GM12878 (cell line): ENCODE results near the gene SACM1L. TPM values are rescaled to one million over a fixed set of nuclear protein-coding genes. Genes with fewer than 3 reads are reported as not detected.

ENCODE experiments used
- ATAC-seq: fragments of 200-7000 bp; cut with Tn5 transposase; 3 replicates; pipeline ENCODE4 v1.9.1; 2020; ENCODE audit warnings: mild to moderate bottlenecking, moderate library complexity
- BruUV-seq: library from RNA; stranded (reverse); fragments of 400-500 nt; replicated peaks from 2 replicates; lab custom pipeline; 2021; lab: Mats Ljungman, UMichigan
- CTCF ChIA-PET: fragments of 300-600 bp; sonication (Branson Sonifier 250); formaldehyde crosslinking; extraction: SDS; loops from one replicate; lab custom pipeline; 2021; ENCODE audit warnings: inconsistent platforms; lab: Yijun Ruan, JAX
- POLR2A ChIA-PET: fragments of 350-600 bp; formaldehyde crosslinking; extraction: SDS; loops from one replicate; lab custom pipeline; 2021; ENCODE audit warnings: inconsistent platforms; lab: Charles Lee
- RAD21 ChIA-PET: fragments of 300-600 bp; sonication (Branson Sonifier 250); formaldehyde crosslinking; loops from one replicate; lab custom pipeline; 2023; ENCODE audit warnings: antibody characterized with exemption; ENCODE audit not compliant: unreplicated experiment; lab: Charles Lee
- SMC1A ChIA-PET: fragments of 300-600 bp; sonication (Branson Sonifier 250); formaldehyde crosslinking; loops from one replicate; lab custom pipeline; 2023; ENCODE audit not compliant: unreplicated experiment, uncharacterized antibody; lab: Charles Lee
- DNase-seq: peaks from one replicate; pipeline ENCODE4 v3.0.0-alpha.2; 2011; ENCODE audit warnings: low read depth, low spot score
- FAIRE-seq: peaks from 3 replicates; lab custom pipeline; 2011; peaks lifted over from hg19 to GRCh38; lab: Jason Lieb, UNC
- H2AFZ ChIP-seq: 2 replicates; pipeline ENCODE4 v1.6.0; 2011; ENCODE audit warnings: low read depth, low read length, control low read depth; ENCODE audit not compliant: control insufficient read depth
- H3K27ac ChIP-seq: 2 replicates; pipeline ENCODE4 v1.5.1; 2011; ENCODE audit warnings: control low read depth; ENCODE audit not compliant: control insufficient read depth, insufficient read depth
- H3K27me3 ChIP-seq, 2 experiments: replicated peaks in 1 of 2; 2 replicates each; pipeline versions ENCODE4 v1.6.0 to v1.6.1; 2011; ENCODE audit warnings: low read length in 1 of 2; ENCODE audit not compliant: control insufficient read depth in 2 of 2, insufficient read depth in 2 of 2
- H3K36me3 ChIP-seq, 2 experiments: 2 replicates each; pipeline ENCODE4 v1.5.1; 2011; ENCODE audit warnings: low read length in 1 of 2; ENCODE audit not compliant: control insufficient read depth in 2 of 2, insufficient read depth in 2 of 2
- H3K4me1 ChIP-seq: 2 replicates; pipeline ENCODE4 v1.6.1; 2011; ENCODE audit warnings: mild to moderate bottlenecking, low read length, moderate library complexity, mixed read lengths; ENCODE audit not compliant: control insufficient read depth, insufficient read depth
- H3K4me2 ChIP-seq: 2 replicates; pipeline ENCODE4 v1.6.0; 2011; ENCODE audit warnings: control low read depth; ENCODE audit not compliant: control insufficient read depth, insufficient read depth
- H3K4me3 ChIP-seq: fragments of 200-600 bp; sonication (generic); 2 replicates; pipeline ENCODE4 v1.5.1; 2016
- H3K79me2 ChIP-seq: 2 replicates; pipeline ENCODE4 v1.6.0; 2011; ENCODE audit warnings: low read length; ENCODE audit not compliant: control insufficient read depth, insufficient read depth
- H3K9ac ChIP-seq: 2 replicates; pipeline ENCODE4 v1.8.0; 2011; ENCODE audit warnings: low read length, control low read depth, mixed read lengths; ENCODE audit not compliant: control insufficient read depth, insufficient read depth
- H3K9me3 ChIP-seq: replicated peaks from 3 replicates; pipeline ENCODE4 v1.5.1; 2011; ENCODE audit warnings: mild to moderate bottlenecking, low read length; ENCODE audit not compliant: control insufficient read depth, insufficient read depth
- H4K20me1 ChIP-seq: 2 replicates; pipeline ENCODE4 v1.6.0; 2011; ENCODE audit not compliant: control insufficient read depth, insufficient read depth
- ASH2L ChIP-seq: fragments of 300-600, 200-600 bp; sonication (generic); IDR thresholded peaks from 2 replicates; pipeline ENCODE4 v1.6.1; 2017; ENCODE audit warnings: low read depth, mild to moderate bottlenecking, borderline replicate concordance
- BCL11A ChIP-seq: IDR thresholded peaks from 2 replicates; pipeline ENCODE4 v1.6.1; 2011; ENCODE audit warnings: low read depth, low read length
- CBX3 ChIP-seq: fragments of 200-600 bp; sonication (generic); IDR thresholded peaks from 2 replicates; pipeline ENCODE4 v1.6.1; 2016; ENCODE audit warnings: low read depth, borderline replicate concordance
- ETV6 ChIP-seq, 2 experiments: fragments of 450-650 bp in 1 of 2; IDR thresholded peaks in 1 of 2; conservative IDR thresholded peaks in 1 of 2; 2 replicates each; pipeline ENCODE4 v1.6.1; 2014; ENCODE audit warnings: antibody characterized with exemption in 1 of 2, borderline replicate concordance in 1 of 2, low read depth in 1 of 2, mild to moderate bottlenecking in 1 of 2, moderate library complexity in 1 of 2
- MEF2B ChIP-seq: fragments of 450-650 bp; IDR thresholded peaks from 2 replicates; pipeline ENCODE4 v1.6.1; 2018; ENCODE audit warnings: mild to moderate bottlenecking, moderate library complexity; ENCODE audit not compliant: partially characterized antibody, poor library complexity, severe bottlenecking
- MTA3 ChIP-seq: IDR thresholded peaks from 2 replicates; pipeline ENCODE4 v1.6.1; 2012; ENCODE audit warnings: low read length, inconsistent platforms, borderline replicate concordance
- NFYA ChIP-seq: IDR thresholded peaks from 2 replicates; pipeline ENCODE4 v1.6.1; 2011; ENCODE audit warnings: low read depth, mild to moderate bottlenecking, low read length, improper control_type of control experiment, borderline replicate concordance
- PAX5 ChIP-seq: IDR thresholded peaks from 2 replicates; pipeline ENCODE4 v1.6.1; 2011; ENCODE audit warnings: low read depth, low read length, borderline replicate concordance
- POLR2A ChIP-seq: IDR thresholded peaks from 2 replicates; pipeline ENCODE4 v1.6.1; 2011; ENCODE audit warnings: low read depth, mild to moderate bottlenecking, low read length
- RCOR1 ChIP-seq: conservative IDR thresholded peaks from 2 replicates; pipeline ENCODE4 v1.6.1; 2012; ENCODE audit warnings: low read depth, low read length, improper control_type of control experiment
- RUNX3 ChIP-seq: IDR thresholded peaks from 2 replicates; pipeline ENCODE4 v1.6.1; 2012; ENCODE audit warnings: low read length, inconsistent platforms
- SPI1 ChIP-seq: IDR thresholded peaks from 2 replicates; pipeline ENCODE4 v1.6.1; 2011; ENCODE audit warnings: low read depth, mild to moderate bottlenecking, low read length, moderate library complexity, borderline replicate concordance; ENCODE audit not compliant: insufficient read depth
- ZNF24 ChIP-seq: fragments of 450-650 bp; IDR thresholded peaks from 2 replicates; pipeline ENCODE4 v1.6.1; 2017; ENCODE audit warnings: antibody characterized with exemption, mild to moderate bottlenecking
- WGBS: methylation state at CpG from one replicate; pipeline ENCODE4 v1.1.6; 2016; ENCODE audit warnings: low lambda C conversion rate; ENCODE audit not compliant: insufficient replicate concordance, insufficient coverage; ENCODE audit errors: missing lambda C conversion rate; 5-methylcytosine and 5-hydroxymethylcytosine counted together
- in situ Hi-C: fragments of 300-500 bp; cut with MboI; formaldehyde crosslinking; loops from 9 replicates; pipeline ENCODE4 v1.14.3; 2018; ENCODE audit warnings: mixed read lengths
- intact Hi-C: fragments of 100-400 bp; cut with micrococcal nuclease; formaldehyde crosslinking; loops from one replicate; pipeline ENCODE4 v1.14.2; 2022; ENCODE audit not compliant: unreplicated experiment
- polyA plus RNA-seq, 11 experiments: library from polyadenylated mRNA; depleted of rRNA in 4 of 11; unstranded in 6 of 11; stranded (reverse) in 5 of 11; fragments of >200 nt; fragmentation: Nextera tagmentation in 4 of 11; fragmentation: Illumina TruSeq in 1 of 11; extraction: Ambion mirVana in 4 of 11; extraction: Trizol in 1 of 11; gene quantifications; 1 replicate in 1 of 11; 2 replicates in 10 of 11; pipeline versions ENCODE4 v1.2.1 to v1.2.3, GENCODE V29; 2011 to 2016; ENCODE audit warnings: inconsistent platforms in 2 of 11, missing spikeins in 2 of 11, low read depth in 1 of 11
- total RNA-seq, 4 experiments: library from RNA; depleted of rRNA in 3 of 4; stranded (reverse); fragments of >200 nt in 3 of 4; fragmentation: Illumina TruSeq in 1 of 4; extraction: Trizol in 1 of 4; gene quantifications; 2 replicates each; pipeline versions ENCODE4 v1.2.1 to v1.2.3, GENCODE V29; 2013 to 2021

Gene SACM1L
- total and polyA plus RNA-seq, 10 of the 15 experiments (the other 5 are each of a cell fraction or from before 2014, with no cell fraction given) = 16.5 to 48.3 (median 28.9) TPM

DNA sequence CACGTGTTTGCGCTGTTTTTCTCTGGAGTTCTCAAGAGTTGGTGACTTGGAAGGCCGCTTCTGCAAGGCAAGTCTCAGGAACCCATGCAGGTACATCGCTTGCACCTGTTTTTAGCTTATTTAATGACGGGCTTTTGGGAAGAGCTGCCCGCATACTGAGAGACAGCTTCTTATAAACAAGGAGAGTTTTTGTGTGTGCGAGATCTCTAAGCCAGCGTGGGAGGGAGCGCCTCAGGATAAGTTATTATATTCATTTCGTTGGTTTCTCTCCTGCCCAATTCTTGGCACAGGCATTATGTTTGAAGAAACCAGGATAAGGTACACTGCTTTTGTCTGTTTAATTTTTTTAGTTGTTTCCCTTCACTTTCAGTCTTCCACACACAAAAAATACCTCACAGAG, 11.4 kb upstream of the SACM1L start (continued):
- TF ChIP-seq ASH2L = no peak
- no peak for TF ChIP-seq RCOR1
- no peak for TF ChIP-seq MTA3
- no peak for TF ChIP-seq BCL11A
- no peak for TF ChIP-seq POLR2A
- TF ChIP-seq, all 136 proteins: peak for 0

GRCh38 chr3:45679805-45680204, 9.4 kb upstream of the SACM1L start:
- Histone ChIP-seq H3K27ac (no peak overlapping the region), H3K27me3 (no peaks in the 10 kb centered on the region), H3K9me3 (no peaks in the 10 kb centered on the region), H2AFZ (no peak overlapping the region), H4K20me1 (no peaks in the 10 kb centered on the region), H3K79me2 (no peaks in the 10 kb centered on the region), H3K4me1 (no peaks in the 10 kb centered on the region), H3K4me3 (no peak overlapping the region), H3K36me3 (peaks cover 12 to 38% of the 10 kb centered on the region in 2 experiments), H3K9ac (no peak overlapping the region), H3K4me2 (no peak overlapping the region)
- in situ Hi-C loops = no loop called here
- no TSS peak for BruUV-seq
- ATAC-seq = no peak
- no peak for DNase-seq
- ChIA-PET CTCF (no interaction called here), POLR2A (no interaction called here), SMC1A (no interaction called here), RAD21 (no interaction called here)
- TF ChIP-seq MEF2B (no peak), RUNX3 (no peak), SPI1 (no peak), CBX3 (no peak), ETV6 (conservative IDR thresholded peaks at IDR 0.05 in 1 of 2, IDR thresholded peaks at IDR 0.05 in 1 of 2; ENCODE audit: borderline replicate concordance in 1 of 2, low read depth in 1 of 2) (no peak), NFYA (no peak), ZNF24 (no peak), MTA3 (no peak), PAX5 (no peak)
- intact Hi-C loops = no loop called here
- no peak for FAIRE-seq
- WGBS = 86% methylated on average over 8 of the region's 8 CpGs
